Activated CD4-positive, alpha-beta T cell treated with anti-CD3 and anti-CD28 coated beads for 48 hours (primary cell): ENCODE measurements around the gene CPNE8.

Experiments
- DNase-seq: peaks from one replicate; pipeline ENCODE4 v3.0.0-alpha.2; 2020

CPNE8 gene

GRCh38 chr12:38905480-38906351, at the start of gene CPNE8:
CPNE8 (minus strand) TSS chr12:38905591; CDS start chr12:38905534, 57 bp downstream.
- peak; percentile 63 for DNase-seq

- no peak for DNase-seq
Measured at GRCh38 chr12:38954238-38954873, 49.0 kb upstream of the CPNE8 start.

DNA sequence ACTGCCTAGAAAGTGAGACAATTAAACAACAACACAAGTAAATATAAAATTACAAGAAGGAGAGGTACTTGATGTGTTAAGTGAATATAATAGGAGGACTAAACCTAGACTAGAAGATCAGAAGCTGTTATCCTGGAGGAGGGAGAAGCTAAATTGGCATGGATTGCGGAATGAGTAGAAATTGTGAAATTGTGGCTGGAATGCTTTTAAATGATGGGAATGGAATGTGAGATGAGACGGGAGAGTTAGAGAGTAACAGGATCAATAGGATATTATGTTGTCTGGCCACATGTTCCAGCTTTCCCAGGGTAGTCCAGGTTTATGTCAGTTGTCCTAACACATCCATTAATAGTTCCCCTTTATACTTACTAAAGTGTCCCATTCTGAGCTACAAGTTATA, 44.0 kb upstream of the CPNE8 start:
- DNase-seq = no peak

DNA sequence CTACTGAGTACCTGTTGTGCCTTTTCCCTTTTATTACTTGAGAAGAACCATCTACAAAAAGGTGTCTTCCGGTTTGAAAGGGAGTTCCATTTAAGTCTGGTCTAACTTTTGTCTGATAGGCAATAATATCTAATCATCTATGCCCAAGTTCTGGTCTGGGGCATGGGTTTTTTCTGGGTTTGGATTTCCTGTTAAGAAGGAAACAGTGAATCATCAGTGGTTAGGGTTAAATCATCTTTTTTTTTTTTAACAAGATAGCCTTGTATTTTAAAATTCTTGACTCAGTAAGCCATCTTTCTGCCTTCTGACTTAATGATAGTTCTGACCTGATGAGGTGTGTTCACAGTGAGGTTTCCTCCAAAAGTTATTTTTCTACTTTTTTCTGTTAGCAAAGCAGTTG, 29.3 kb upstream of the CPNE8 start:
- no peak for DNase-seq

DNA sequence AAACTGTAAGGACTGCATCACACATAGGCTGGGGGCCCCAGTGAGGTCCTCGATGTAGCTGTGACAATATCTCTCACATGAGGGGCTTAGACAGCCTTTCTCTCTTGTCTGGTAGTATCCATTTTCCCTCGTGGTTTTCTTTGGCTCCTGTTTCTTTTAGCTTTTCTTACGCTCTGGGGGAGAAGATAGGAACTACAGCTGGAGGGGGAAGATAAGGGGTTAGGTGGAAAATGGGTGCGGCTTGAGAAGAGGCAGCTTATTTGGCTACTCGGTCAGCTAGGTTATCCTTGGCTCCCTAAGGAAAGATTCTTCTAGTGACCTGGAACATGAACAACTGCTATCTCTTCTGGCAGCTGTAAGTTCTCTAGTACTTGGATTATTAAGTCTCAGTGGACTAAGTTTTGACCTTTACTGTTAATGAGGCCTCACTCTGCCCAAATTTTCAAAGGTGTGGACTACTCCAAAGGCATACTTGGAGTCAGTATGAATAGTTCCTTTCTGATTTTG, 28.7 kb upstream of the CPNE8 start:
- DNase-seq = no peak

DNA sequence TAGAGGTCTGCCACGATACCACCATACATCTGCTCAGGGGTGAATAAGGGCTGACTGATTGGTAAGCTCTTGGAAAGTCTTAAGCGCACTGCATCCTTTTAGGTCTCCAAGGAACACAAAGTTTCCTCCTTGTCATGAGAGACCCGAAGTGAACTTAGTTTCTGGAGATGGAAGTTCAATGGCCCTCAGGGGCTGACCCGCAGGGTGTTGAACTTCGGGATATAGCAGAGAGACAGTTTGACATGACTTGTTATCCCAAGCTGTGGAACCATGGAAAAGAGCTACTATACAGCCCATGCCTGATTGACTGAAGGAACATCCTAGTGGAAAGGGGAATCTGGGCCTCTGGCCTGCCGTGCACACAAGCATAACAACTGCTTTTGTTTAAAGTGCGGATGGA, 26.9 kb upstream of the CPNE8 start:
- no peak for DNase-seq

DNA sequence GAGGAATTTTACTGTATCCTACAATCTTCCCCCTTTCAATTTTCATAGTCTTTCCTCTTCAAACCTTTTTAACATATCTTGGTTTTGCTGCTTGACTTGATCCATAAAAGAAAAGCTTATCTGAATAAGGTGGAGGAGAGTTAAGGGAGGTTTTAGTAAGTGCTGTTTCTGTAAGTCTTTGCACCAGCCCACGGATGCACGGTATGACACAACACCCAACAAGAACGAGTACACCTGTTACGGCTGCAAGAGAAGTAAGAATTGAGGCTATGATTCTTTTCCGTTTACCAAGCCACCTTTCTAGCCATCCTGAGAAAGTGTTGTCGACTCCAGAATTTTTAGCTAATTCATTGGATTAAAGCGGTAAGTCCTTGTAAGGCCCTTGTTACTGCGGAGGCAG, 26.1 kb upstream of the CPNE8 start:
- peak; percentile 12 for DNase-seq

GRCh38 chr12:38930990-38931389, 25.6 kb upstream of the CPNE8 start:
- DNase-seq = no peak

DNA sequence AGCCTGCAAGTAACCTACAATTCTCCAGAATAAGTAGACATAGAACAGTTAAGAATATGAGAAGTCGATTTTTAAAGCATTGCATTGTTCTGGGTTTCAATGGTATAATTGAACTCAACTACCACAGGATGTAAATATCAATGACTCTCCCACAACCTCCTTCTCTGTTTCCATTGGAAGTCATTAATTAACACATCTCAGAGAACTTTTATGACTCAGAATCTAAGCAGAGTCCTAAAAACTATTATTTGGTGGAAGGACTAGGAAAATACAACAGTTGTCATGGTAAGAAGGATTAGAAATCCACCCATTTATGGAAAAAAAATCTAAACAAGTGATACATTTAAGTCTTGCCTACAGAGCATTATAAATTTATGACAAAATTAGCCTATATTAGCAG, 21.1 kb upstream of the CPNE8 start:
- DNase-seq = no peak

DNA sequence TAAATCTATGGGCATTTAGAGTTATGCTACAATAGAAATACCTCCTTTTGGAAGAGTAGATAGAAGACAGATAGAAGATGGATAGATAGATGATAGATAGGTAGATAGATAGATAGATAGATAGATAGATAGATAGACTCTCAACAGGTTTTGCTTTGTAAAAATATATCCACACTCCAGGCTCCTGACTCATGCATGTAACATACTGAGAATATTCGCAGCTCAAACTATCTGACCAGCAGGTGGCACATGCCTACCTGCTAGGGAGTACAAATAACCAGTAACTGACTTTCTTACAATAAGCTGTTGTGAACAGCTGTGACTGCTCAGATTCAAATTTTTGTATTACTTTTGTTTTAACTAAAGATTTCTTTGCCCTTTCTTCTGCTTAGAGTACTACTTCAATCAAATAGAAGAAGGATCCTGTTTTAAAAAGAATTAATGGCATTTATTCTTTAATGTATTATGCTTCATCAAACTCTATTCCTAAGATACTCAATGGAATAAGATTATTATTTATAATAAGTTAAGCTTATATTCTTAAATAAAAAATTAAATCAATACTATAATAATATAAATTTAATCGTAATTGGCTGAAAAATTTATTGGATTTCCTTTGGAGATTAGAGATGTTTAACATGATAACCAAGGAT, 15.8 kb upstream of the CPNE8 start:
- DNase-seq = peak; percentile 52

DNA sequence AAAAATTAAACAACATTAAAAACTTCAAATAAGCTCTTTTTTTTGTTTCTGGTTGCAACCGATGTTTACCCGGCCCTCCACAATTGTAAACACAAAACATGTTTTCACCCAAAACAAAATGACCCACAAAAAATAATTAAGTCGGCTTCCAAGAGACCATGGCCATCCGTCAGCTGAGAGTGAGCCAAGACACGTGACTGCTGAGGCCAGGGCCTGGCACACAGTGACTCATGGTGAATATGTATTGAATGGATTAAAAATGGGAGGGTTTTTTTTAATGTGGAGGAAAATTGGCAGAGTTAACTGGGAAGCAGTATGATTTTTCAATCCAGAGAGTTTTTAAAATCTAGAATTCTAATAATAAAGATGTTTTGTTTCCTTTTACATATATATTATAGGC, 13.8 kb upstream of the CPNE8 start:
- DNase-seq = no peak

GRCh38 chr12:38915429-38916182, 10.2 kb upstream of the CPNE8 start:
- no peak for DNase-seq

DNA sequence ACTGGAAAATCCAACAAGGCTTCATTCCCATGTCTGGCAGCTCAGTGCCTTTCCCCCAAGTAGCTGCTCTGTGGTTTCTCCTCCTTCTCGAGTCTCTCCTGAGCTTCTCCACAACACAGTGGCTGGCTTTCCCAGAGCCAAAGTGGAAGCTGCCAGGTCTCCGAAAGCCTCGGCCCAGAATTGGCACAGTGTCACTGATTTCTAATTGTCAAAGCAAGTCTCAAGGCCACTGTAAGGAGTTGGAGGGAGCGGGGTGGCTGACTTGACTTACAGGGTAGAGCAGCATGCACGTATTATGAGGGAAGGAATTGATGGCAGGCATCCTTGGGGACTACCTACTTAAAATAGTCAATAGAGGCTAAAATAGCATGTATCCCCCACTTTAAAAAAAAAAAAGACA, 6.7 kb upstream of the CPNE8 start:
- DNase-seq = no peak

DNA sequence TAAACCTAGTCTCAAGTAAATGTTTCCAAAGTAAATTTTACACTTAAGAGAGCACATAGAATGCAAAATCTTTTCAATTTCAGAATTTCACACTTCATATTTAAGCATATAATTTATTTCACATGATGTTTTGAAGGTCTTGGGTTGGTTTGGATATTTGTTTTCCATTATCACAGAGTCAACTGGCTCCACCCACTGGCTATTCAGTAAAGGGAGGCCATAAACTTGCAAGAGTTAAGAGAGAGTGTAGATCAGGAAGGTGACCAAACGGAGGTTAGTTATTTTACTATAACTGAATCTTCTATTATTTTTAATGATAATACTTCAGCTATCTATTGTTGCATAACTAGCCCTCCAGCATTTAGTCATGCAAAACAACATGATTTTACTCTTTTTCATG, 6.2 kb upstream of the CPNE8 start:
- no peak for DNase-seq

DNA sequence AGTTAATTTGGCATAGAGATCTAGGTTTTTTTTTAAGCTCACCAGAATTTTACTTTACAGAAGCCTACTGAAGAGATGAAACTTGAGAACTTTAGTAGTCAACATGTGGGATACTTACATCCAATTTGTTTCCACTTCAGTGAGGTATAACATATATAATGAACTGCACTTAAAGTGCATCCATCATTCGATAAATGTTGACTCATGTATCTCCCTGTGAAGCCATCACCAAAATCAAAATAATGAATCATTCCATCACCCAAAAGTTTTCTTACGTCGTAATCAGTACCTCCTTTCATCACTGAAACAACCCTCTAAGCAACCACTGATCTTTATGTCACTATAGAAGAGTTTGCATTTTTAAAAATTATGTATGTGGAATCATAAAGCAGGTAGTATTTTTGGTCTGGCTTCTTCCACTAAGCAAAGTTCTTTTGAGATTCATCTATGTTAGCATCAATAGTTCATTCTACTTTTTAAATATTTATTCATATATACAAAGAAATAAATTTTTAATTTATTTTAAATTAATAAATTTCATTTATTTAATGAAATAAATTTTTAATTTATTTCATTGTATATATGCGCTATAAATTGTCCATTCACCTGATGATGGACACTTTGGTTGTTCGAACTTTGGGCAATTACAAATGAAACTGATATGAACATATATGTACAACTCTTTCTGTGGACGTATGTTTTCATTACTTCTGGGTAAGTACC, 2.0 kb upstream of the CPNE8 start:
- DNase-seq = no peak

DNA sequence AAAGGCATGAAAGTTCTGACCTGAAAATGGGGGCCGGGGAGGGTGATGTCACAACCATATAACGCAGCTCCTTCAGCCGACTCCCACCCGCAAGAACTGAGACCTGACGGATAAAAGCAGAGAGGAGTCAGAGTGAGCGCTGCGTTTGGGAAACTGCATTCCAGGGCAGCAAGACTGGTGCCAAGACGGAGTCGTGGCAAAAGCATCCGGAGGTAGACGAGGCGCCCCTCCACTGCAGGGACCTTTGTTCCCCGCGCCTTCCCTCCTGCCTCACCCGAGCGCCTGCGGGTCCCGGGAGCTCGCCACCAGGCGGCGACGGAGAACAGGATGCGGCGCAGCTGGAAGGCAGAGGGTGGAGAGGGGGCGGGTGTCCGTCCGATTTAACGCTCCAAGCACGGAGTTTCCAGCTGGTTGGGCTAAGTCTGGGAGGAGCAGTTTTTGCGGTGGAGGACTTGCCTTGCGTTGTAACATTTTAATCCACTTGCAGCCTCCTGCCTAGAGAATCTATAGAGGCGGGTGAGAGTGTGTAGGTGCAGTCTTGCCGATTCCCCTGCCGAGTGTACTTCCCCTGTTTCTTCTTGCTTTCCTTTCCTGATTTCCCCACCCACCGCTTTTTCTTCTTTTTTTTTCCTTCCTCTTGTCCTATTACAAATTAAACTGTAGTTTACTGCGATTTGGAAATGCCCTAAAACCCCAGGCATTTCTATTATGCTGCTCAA, 1.2 kb upstream of the CPNE8 start:
- peak; percentile 81 for DNase-seq

- DNase-seq = peak; percentile 66
Measured at GRCh38 chr12:38904537-38905479, 583 bp downstream of the CPNE8 start.

DNA sequence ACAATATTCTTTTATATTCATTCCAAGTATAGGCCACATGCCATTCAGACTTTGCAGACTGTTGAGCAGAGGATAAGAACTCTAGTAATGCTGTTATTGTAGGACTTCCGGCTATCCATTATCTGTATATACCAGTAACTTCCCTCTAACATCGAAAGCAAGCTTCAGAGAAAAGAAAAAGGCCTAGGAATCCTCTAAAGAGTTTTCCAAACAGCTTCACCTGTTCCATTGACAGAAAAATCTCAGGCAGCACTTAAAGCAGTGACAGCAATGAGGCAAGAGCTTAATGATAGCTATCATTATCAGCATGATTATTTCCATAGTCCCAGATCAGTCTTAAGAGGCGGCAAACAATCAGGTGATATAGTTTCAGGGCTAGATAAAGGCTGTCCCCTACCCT, 1.8 kb downstream of the CPNE8 start:
- no peak for DNase-seq

DNA sequence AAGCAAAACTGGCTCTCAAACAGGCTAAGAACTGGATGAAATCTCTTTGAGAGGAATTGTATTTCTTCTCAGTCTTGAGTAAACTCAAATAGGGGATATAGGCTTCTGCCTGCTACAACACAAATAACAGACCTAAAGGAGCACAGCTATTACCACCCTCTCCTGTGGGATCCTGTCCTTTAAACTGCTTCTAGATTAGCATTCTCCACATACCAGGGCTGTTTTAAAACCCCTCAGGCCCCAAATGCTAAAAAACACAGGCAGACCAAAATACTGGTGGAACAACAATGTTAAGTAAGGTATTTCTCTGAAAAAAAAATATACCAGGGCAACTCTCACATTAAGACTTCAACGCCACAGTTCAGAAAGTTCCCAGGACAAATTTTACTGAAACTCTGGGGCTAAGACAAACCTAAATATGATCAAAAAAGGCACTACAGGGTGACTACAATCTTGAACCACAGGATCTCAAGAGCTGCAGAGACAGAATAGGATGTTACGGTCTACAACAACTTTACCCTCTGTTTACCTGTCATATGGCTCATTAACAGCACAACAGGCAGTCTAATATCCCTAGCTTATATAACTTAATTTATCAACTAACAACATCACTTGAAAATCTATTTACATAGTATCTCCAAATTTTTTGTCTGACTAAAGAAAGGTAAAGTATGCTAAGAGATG, 7.2 kb downstream of the CPNE8 start:
- DNase-seq = no peak

- no peak for DNase-seq
Measured at GRCh38 chr12:38895446-38895845, 9.9 kb downstream of the CPNE8 start.
